ENCODE data around the gene HHATL. TPM values are rescaled to one million over a fixed set of nuclear protein-coding genes. Genes with fewer than 3 reads are reported as not detected.

Gene HHATL
- polyA plus RNA-seq, 1 donor from 2014 or later: not detected

- Mint-ChIP-seq H3K27me3 (peaks cover 6% of the 10 kb centered on the region), H3K4me3 (no peak overlapping the region), H3K27ac (no peak overlapping the region), H3K36me3 (no peaks in the 10 kb centered on the region), H3K9me3 (no peaks in the 10 kb centered on the region), H3K4me1 (peaks cover 0 to 3% (median 1%) of the 10 kb centered on the region in 3 donors)
Measured at GRCh38 chr3:42700366-42701288, 2.0 kb downstream of the HHATL start.

GRCh38 chr3:42699511-42699971, 3.1 kb downstream of the HHATL start:
- Mint-ChIP-seq H3K4me3 (no peak overlapping the region), H3K27me3 (peaks cover 6% of the 10 kb centered on the region), H3K36me3 (no peaks in the 10 kb centered on the region), H3K9me3 (no peaks in the 10 kb centered on the region), H3K4me1 (peaks cover 0 to 3% (median 1%) of the 10 kb centered on the region in 3 donors), H3K27ac (no peak overlapping the region)

- peaks cover 0 to 3% (median 1%) of the 10 kb centered on the region in 3 donors for H3K4me1 Mint-ChIP-seq
- no peak overlapping the region for H3K4me3 Mint-ChIP-seq
- H3K9me3 Mint-ChIP-seq: no peaks in the 10 kb centered on the region
Measured at GRCh38 chr3:42698911-42699230, 3.7 kb downstream of the HHATL start.

GRCh38 chr3:42698216-42698910, 4.2 kb downstream of the HHATL start:
- H3K36me3 Mint-ChIP-seq: no peaks in the 10 kb centered on the region
- peaks cover 0 to 3% (median 1%) of the 10 kb centered on the region in 3 donors for H3K4me1 Mint-ChIP-seq
- no peak overlapping the region for H3K4me3 Mint-ChIP-seq
- H3K27me3 Mint-ChIP-seq: peaks cover 6% of the 10 kb centered on the region
- H3K9me3 Mint-ChIP-seq: no peaks in the 10 kb centered on the region
- no peak overlapping the region for H3K27ac Mint-ChIP-seq

More at GRCh38 chr3:42698911-42699230, 3.7 kb downstream of the HHATL start:
- H3K27ac Mint-ChIP-seq: no peak overlapping the region
- H3K36me3 Mint-ChIP-seq: no peaks in the 10 kb centered on the region
- peaks cover 6% of the 10 kb centered on the region for H3K27me3 Mint-ChIP-seq

GRCh38 chr3:42697289-42698051, 5.1 kb downstream of the HHATL start:
- no peak overlapping the region for H3K27ac Mint-ChIP-seq
- peaks cover 3% of the 10 kb centered on the region for H3K27me3 Mint-ChIP-seq
- H3K36me3 Mint-ChIP-seq: no peaks in the 10 kb centered on the region
- H3K4me1 Mint-ChIP-seq: peaks cover 0 to 3% (median 1%) of the 10 kb centered on the region in 3 donors
- H3K9me3 Mint-ChIP-seq: no peaks in the 10 kb centered on the region
- no peak overlapping the region for H3K4me3 Mint-ChIP-seq

- H3K27ac Mint-ChIP-seq: no peak overlapping the region
- H3K27me3 Mint-ChIP-seq: peaks cover 3% of the 10 kb centered on the region
- no peak overlapping the region for H3K4me3 Mint-ChIP-seq
- H3K9me3 Mint-ChIP-seq: no peaks in the 10 kb centered on the region
- peaks cover 0 to 3% (median 1%) of the 10 kb centered on the region in 3 donors for H3K4me1 Mint-ChIP-seq
- no peaks in the 10 kb centered on the region for H3K36me3 Mint-ChIP-seq
Measured at GRCh38 chr3:42696356-42697288, 6.0 kb downstream of the HHATL start.

- Mint-ChIP-seq H3K4me3 (no peak overlapping the region), H3K9me3 (no peaks in the 10 kb centered on the region), H3K36me3 (no peaks in the 10 kb centered on the region), H3K27me3 (peaks cover 1% of the 10 kb centered on the region), H3K27ac (no peak overlapping the region), H3K4me1 (peaks cover 0 to 1% (median 0%) of the 10 kb centered on the region in 3 donors)
Measured at GRCh38 chr3:42694366-42694765, 8.2 kb downstream of the HHATL start.

GRCh38 chr3:42693530-42693930, 9.1 kb downstream of the HHATL start:
- Mint-ChIP-seq H3K36me3 (no peaks in the 10 kb centered on the region), H3K27ac (no peak overlapping the region), H3K9me3 (no peaks in the 10 kb centered on the region), H3K4me1 (no peaks in the 10 kb centered on the region), H3K27me3 (no peaks in the 10 kb centered on the region), H3K4me3 (no peak overlapping the region)

GRCh38 chr3:42692667-42693529, 9.7 kb downstream of the HHATL start:
- no peaks in the 10 kb centered on the region for H3K36me3 Mint-ChIP-seq
- H3K4me1 Mint-ChIP-seq: no peaks in the 10 kb centered on the region
- H3K9me3 Mint-ChIP-seq: no peaks in the 10 kb centered on the region
- H3K27ac Mint-ChIP-seq: no peak overlapping the region
- H3K4me3 Mint-ChIP-seq: no peak overlapping the region
- no peaks in the 10 kb centered on the region for H3K27me3 Mint-ChIP-seq

GRCh38 chr3:42691816-42692666, 10.6 kb downstream of the HHATL start:
- H3K27ac Mint-ChIP-seq: no peak overlapping the region
- H3K9me3 Mint-ChIP-seq: no peaks in the 10 kb centered on the region
- no peaks in the 10 kb centered on the region for H3K36me3 Mint-ChIP-seq
- no peak overlapping the region for H3K4me3 Mint-ChIP-seq
- no peaks in the 10 kb centered on the region for H3K4me1 Mint-ChIP-seq
- peaks cover 2% of the 10 kb centered on the region for H3K27me3 Mint-ChIP-seq

GRCh38 chr3:42690766-42691680, 11.6 kb downstream of the HHATL start:
- Mint-ChIP-seq H3K4me3 (no peak overlapping the region), H3K27ac (no peak overlapping the region), H3K4me1 (no peaks in the 10 kb centered on the region), H3K36me3 (no peaks in the 10 kb centered on the region), H3K27me3 (peaks cover 8% of the 10 kb centered on the region), H3K9me3 (no peaks in the 10 kb centered on the region)

- Mint-ChIP-seq H3K4me3 (no peak overlapping the region), H3K4me1 (peaks cover 0 to 2% (median 0%) of the 10 kb centered on the region in 3 donors), H3K27ac (no peak overlapping the region), H3K36me3 (no peaks in the 10 kb centered on the region), H3K27me3 (peaks cover 12% of the 10 kb centered on the region), H3K9me3 (no peaks in the 10 kb centered on the region)
Measured at GRCh38 chr3:42690191-42690590, 12.4 kb downstream of the HHATL start.

All from IgD-negative memory B cell (primary cell).